GM12878 (cell line): ENCODE data around the gene MRNIP. TPM values are rescaled to one million over a fixed set of nuclear protein-coding genes. Genes with fewer than 3 reads are reported as not detected.

ENCODE experiments used
- ATAC-seq: fragments of 200-7000 bp; cut with Tn5 transposase; 3 replicates; pipeline ENCODE4 v1.9.1; 2020; ENCODE audit warnings: mild to moderate bottlenecking, moderate library complexity
- BruUV-seq: library from RNA; stranded (reverse); fragments of 400-500 nt; replicated peaks from 2 replicates; lab custom pipeline; 2021; lab: Mats Ljungman, UMichigan
- CTCF ChIA-PET: fragments of 300-600 bp; sonication (Branson Sonifier 250); formaldehyde crosslinking; extraction: SDS; loops from one replicate; lab custom pipeline; 2021; ENCODE audit warnings: inconsistent platforms; lab: Yijun Ruan, JAX
- POLR2A ChIA-PET: fragments of 350-600 bp; formaldehyde crosslinking; extraction: SDS; loops from one replicate; lab custom pipeline; 2021; ENCODE audit warnings: inconsistent platforms; lab: Charles Lee
- RAD21 ChIA-PET: fragments of 300-600 bp; sonication (Branson Sonifier 250); formaldehyde crosslinking; loops from one replicate; lab custom pipeline; 2023; ENCODE audit warnings: antibody characterized with exemption; ENCODE audit not compliant: unreplicated experiment; lab: Charles Lee
- SMC1A ChIA-PET: fragments of 300-600 bp; sonication (Branson Sonifier 250); formaldehyde crosslinking; loops from one replicate; lab custom pipeline; 2023; ENCODE audit not compliant: unreplicated experiment, uncharacterized antibody; lab: Charles Lee
- DNase-seq: peaks from one replicate; pipeline ENCODE4 v3.0.0-alpha.2; 2011; ENCODE audit warnings: low read depth, low spot score
- FAIRE-seq: peaks from 3 replicates; lab custom pipeline; 2011; peaks lifted over from hg19 to GRCh38; lab: Jason Lieb, UNC
- H2AFZ ChIP-seq: 2 replicates; pipeline ENCODE4 v1.6.0; 2011; ENCODE audit warnings: low read depth, low read length, control low read depth; ENCODE audit not compliant: control insufficient read depth
- H3K27ac ChIP-seq: 2 replicates; pipeline ENCODE4 v1.5.1; 2011; ENCODE audit warnings: control low read depth; ENCODE audit not compliant: control insufficient read depth, insufficient read depth
- H3K27me3 ChIP-seq, 2 experiments: replicated peaks in 1 of 2; 2 replicates each; pipeline versions ENCODE4 v1.6.0 to v1.6.1; 2011; ENCODE audit warnings: low read length in 1 of 2; ENCODE audit not compliant: control insufficient read depth in 2 of 2, insufficient read depth in 2 of 2
- H3K36me3 ChIP-seq, 2 experiments: 2 replicates each; pipeline ENCODE4 v1.5.1; 2011; ENCODE audit warnings: low read length in 1 of 2; ENCODE audit not compliant: control insufficient read depth in 2 of 2, insufficient read depth in 2 of 2
- H3K4me1 ChIP-seq: 2 replicates; pipeline ENCODE4 v1.6.1; 2011; ENCODE audit warnings: mild to moderate bottlenecking, low read length, moderate library complexity, mixed read lengths; ENCODE audit not compliant: control insufficient read depth, insufficient read depth
- H3K4me2 ChIP-seq: 2 replicates; pipeline ENCODE4 v1.6.0; 2011; ENCODE audit warnings: control low read depth; ENCODE audit not compliant: control insufficient read depth, insufficient read depth
- H3K4me3 ChIP-seq: fragments of 200-600 bp; sonication (generic); 2 replicates; pipeline ENCODE4 v1.5.1; 2016
- H3K79me2 ChIP-seq: 2 replicates; pipeline ENCODE4 v1.6.0; 2011; ENCODE audit warnings: low read length; ENCODE audit not compliant: control insufficient read depth, insufficient read depth
- H3K9ac ChIP-seq: 2 replicates; pipeline ENCODE4 v1.8.0; 2011; ENCODE audit warnings: low read length, control low read depth, mixed read lengths; ENCODE audit not compliant: control insufficient read depth, insufficient read depth
- H3K9me3 ChIP-seq: replicated peaks from 3 replicates; pipeline ENCODE4 v1.5.1; 2011; ENCODE audit warnings: mild to moderate bottlenecking, low read length; ENCODE audit not compliant: control insufficient read depth, insufficient read depth
- H4K20me1 ChIP-seq: 2 replicates; pipeline ENCODE4 v1.6.0; 2011; ENCODE audit not compliant: control insufficient read depth, insufficient read depth
- BACH1 ChIP-seq: fragments of 450-650 bp; IDR thresholded peaks from 2 replicates; pipeline ENCODE4 v1.6.1; 2017; ENCODE audit warnings: mild to moderate bottlenecking, borderline replicate concordance
- CBX3 ChIP-seq: fragments of 200-600 bp; sonication (generic); IDR thresholded peaks from 2 replicates; pipeline ENCODE4 v1.6.1; 2016; ENCODE audit warnings: low read depth, borderline replicate concordance
- ETV6 ChIP-seq, 2 experiments: fragments of 450-650 bp in 1 of 2; IDR thresholded peaks in 1 of 2; conservative IDR thresholded peaks in 1 of 2; 2 replicates each; pipeline ENCODE4 v1.6.1; 2014; ENCODE audit warnings: antibody characterized with exemption in 1 of 2, borderline replicate concordance in 1 of 2, low read depth in 1 of 2, mild to moderate bottlenecking in 1 of 2, moderate library complexity in 1 of 2
- FOS ChIP-seq: IDR thresholded peaks from 3 replicates; pipeline ENCODE4 v1.6.1; 2011; ENCODE audit warnings: borderline replicate concordance; ENCODE audit not compliant: insufficient read length; ENCODE audit errors: extremely low read depth
- HDGF ChIP-seq: fragments of 450-650 bp; IDR thresholded peaks from 2 replicates; pipeline ENCODE4 v1.6.1; 2016; ENCODE audit warnings: antibody characterized with exemption
- IKZF1 ChIP-seq: fragments of 450-650 bp; conservative IDR thresholded peaks from 2 replicates; pipeline ENCODE4 v1.6.1; 2017; ENCODE audit warnings: antibody characterized with exemption, mild to moderate bottlenecking
- IKZF2 ChIP-seq, 2 experiments: fragments of 450-650 bp; IDR thresholded peaks; 2 replicates each; pipeline ENCODE4 v1.6.1; 2017; ENCODE audit warnings: mild to moderate bottlenecking in 2 of 2, moderate library complexity in 2 of 2
- IRF3 ChIP-seq: fragments of 450-650 bp; IDR thresholded peaks from 2 replicates; pipeline ENCODE4 v1.6.1; 2014; ENCODE audit warnings: mild to moderate bottlenecking
- JUNB ChIP-seq: IDR thresholded peaks from 2 replicates; pipeline ENCODE4 v1.6.1; 2016; ENCODE audit warnings: antibody characterized with exemption, mild to moderate bottlenecking
- NR2F1 ChIP-seq: fragments of 450-650 bp; conservative IDR thresholded peaks from 2 replicates; pipeline ENCODE4 v1.6.1; 2017; ENCODE audit warnings: mild to moderate bottlenecking
- PAX8 ChIP-seq: fragments of 450-650 bp; IDR thresholded peaks from 2 replicates; pipeline ENCODE4 v1.6.1; 2017; ENCODE audit warnings: mild to moderate bottlenecking, moderate library complexity
- RAD21 ChIP-seq: IDR thresholded peaks from 2 replicates; pipeline ENCODE4 v1.6.1; 2011; ENCODE audit warnings: mild to moderate bottlenecking, low read depth, low read length, moderate library complexity; ENCODE audit not compliant: insufficient read depth
- RBBP5 ChIP-seq: fragments of 200-600 bp; sonication (generic); conservative IDR thresholded peaks from 2 replicates; pipeline ENCODE4 v1.6.1; 2016
- SIX5 ChIP-seq: IDR thresholded peaks from 2 replicates; pipeline ENCODE4 v1.6.1; 2011; ENCODE audit warnings: mild to moderate bottlenecking, low read depth, low read length, moderate library complexity; ENCODE audit not compliant: severe bottlenecking
- SMAD5 ChIP-seq: IDR thresholded peaks from 2 replicates; pipeline ENCODE4 v1.6.1; 2016; ENCODE audit warnings: antibody characterized with exemption, low read depth
- ZNF622 ChIP-seq: fragments of 450-650 bp; IDR thresholded peaks from 2 replicates; pipeline ENCODE4 v1.6.1; 2017; ENCODE audit warnings: mild to moderate bottlenecking, inconsistent platforms
- WGBS: methylation state at CpG from one replicate; pipeline ENCODE4 v1.1.6; 2016; ENCODE audit warnings: low lambda C conversion rate; ENCODE audit not compliant: insufficient replicate concordance, insufficient coverage; ENCODE audit errors: missing lambda C conversion rate; 5-methylcytosine and 5-hydroxymethylcytosine counted together
- in situ Hi-C: fragments of 300-500 bp; cut with MboI; formaldehyde crosslinking; loops from 9 replicates; pipeline ENCODE4 v1.14.3; 2018; ENCODE audit warnings: mixed read lengths
- intact Hi-C: fragments of 100-400 bp; cut with micrococcal nuclease; formaldehyde crosslinking; loops from one replicate; pipeline ENCODE4 v1.14.2; 2022; ENCODE audit not compliant: unreplicated experiment
- polyA plus RNA-seq, 11 experiments: library from polyadenylated mRNA; depleted of rRNA in 4 of 11; unstranded in 6 of 11; stranded (reverse) in 5 of 11; fragments of >200 nt; fragmentation: Nextera tagmentation in 4 of 11; fragmentation: Illumina TruSeq in 1 of 11; extraction: Ambion mirVana in 4 of 11; extraction: Trizol in 1 of 11; gene quantifications; 1 replicate in 1 of 11; 2 replicates in 10 of 11; pipeline versions ENCODE4 v1.2.1 to v1.2.3, GENCODE V29; 2011 to 2016; ENCODE audit warnings: inconsistent platforms in 2 of 11, missing spikeins in 2 of 11, low read depth in 1 of 11
- total RNA-seq, 4 experiments: library from RNA; depleted of rRNA in 3 of 4; stranded (reverse); fragments of >200 nt in 3 of 4; fragmentation: Illumina TruSeq in 1 of 4; extraction: Trizol in 1 of 4; gene quantifications; 2 replicates each; pipeline versions ENCODE4 v1.2.1 to v1.2.3, GENCODE V29; 2013 to 2021
- TF ChIP-seq, protein P1 (sequence below): fragments of 450-650 bp; IDR thresholded peaks from 2 replicates; pipeline ENCODE4 v1.6.1; 2017; ENCODE audit warnings: mild to moderate bottlenecking, low read depth, inconsistent platforms; ENCODE audit not compliant: poor library complexity, severe bottlenecking

Gene MRNIP
- total and polyA plus RNA-seq, 10 of the 15 experiments (the other 5 are each of a cell fraction or from before 2014, with no cell fraction given), result 2.4 to 30.4 (median 13.1) TPM

- no peaks in the 10 kb centered on the region for H3K9me3 ChIP-seq
- H3K9ac ChIP-seq, result peak overlapping the region; percentile 77
- SMC1A ChIA-PET, result no interaction called here
- ATAC-seq, result peak; percentile 9
- TF ChIP-seq FOS, result no peak
- TF ChIP-seq ZNF622, result no peak
- no peak for TF ChIP-seq ETV6 (conservative IDR thresholded peaks at IDR 0.05 in 1 of 2, IDR thresholded peaks at IDR 0.05 in 1 of 2; ENCODE audit: borderline replicate concordance in 1 of 2, low read depth in 1 of 2)
- TF ChIP-seq NR2F1, result no peak
- TF ChIP-seq RAD21, result no peak
- no peak for TF ChIP-seq IKZF2 (IDR thresholded peaks at IDR 0.05)
- TF ChIP-seq, protein P1, sequence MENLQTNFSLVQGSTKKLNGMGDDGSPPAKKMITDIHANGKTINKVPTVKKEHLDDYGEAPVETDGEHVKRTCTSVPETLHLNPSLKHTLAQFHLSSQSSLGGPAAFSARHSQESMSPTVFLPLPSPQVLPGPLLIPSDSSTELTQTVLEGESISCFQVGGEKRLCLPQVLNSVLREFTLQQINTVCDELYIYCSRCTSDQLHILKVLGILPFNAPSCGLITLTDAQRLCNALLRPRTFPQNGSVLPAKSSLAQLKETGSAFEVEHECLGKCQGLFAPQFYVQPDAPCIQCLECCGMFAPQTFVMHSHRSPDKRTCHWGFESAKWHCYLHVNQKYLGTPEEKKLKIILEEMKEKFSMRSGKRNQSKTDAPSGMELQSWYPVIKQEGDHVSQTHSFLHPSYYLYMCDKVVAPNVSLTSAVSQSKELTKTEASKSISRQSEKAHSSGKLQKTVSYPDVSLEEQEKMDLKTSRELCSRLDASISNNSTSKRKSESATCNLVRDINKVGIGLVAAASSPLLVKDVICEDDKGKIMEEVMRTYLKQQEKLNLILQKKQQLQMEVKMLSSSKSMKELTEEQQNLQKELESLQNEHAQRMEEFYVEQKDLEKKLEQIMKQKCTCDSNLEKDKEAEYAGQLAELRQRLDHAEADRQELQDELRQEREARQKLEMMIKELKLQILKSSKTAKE, result no peak
- TF ChIP-seq RBBP5, result no peak
- TF ChIP-seq BACH1, result peak; percentile 4; the same call in 1 of the 2 replicates
- no peak for TF ChIP-seq SIX5
- TF ChIP-seq IRF3, result no peak
- TF ChIP-seq HDGF, result 0 out of 2 replicates have a peak, but pooled peaks have one; percentile 58
- no peak for TF ChIP-seq IKZF1
- no peak for TF ChIP-seq SMAD5
- TF ChIP-seq CBX3, result no peak
- no peak for TF ChIP-seq PAX8
- TF ChIP-seq JUNB, result no peak
- POLR2A ChIA-PET, result interaction anchor here (0.7 to 1.4 kb wide), 3 partner anchors 13 to 126 kb away, joined by 3 to 9 read pairs (median 3); no protein-coding TSS in a partner anchor
- peak overlapping the region; percentile 78 for H3K27ac ChIP-seq
- H3K4me3 ChIP-seq, result peak overlapping the region; percentile 80
- no peak overlapping the region for H2AFZ ChIP-seq
- no peaks in the 10 kb centered on the region; a peak in 2 of 4 replicates for H3K36me3 ChIP-seq
- no peaks in the 10 kb centered on the region for H3K27me3 ChIP-seq
- RAD21 ChIA-PET, result interaction anchor here (0.5 to 1.7 kb wide), 5 partner anchors 15 to 102 kb away, joined by 3 to 6 read pairs (median 5); partner anchors contain the start of gene SQSTM1
- BruUV-seq, result TSS peak; percentile 67
- H4K20me1 ChIP-seq, result no peaks in the 10 kb centered on the region
- no peak for FAIRE-seq
- H3K79me2 ChIP-seq, result peaks cover 31% of the 10 kb centered on the region
- intact Hi-C loops (loop anchor here (2.0 to 5.0 kb wide), 2 partner anchors 54 to 102 kb away; partner anchors contain the start of genes MRNIP and TBC1D9B), in situ Hi-C loops (loop anchor here (25.0 kb wide), 1 partner anchor 1007 kb away; the partner anchor contains the start of gene MGAT1)
- H3K4me2 ChIP-seq, result peak overlapping the region; percentile 83
- CTCF ChIA-PET, result interaction anchor here (0.9 to 1.5 kb wide), 3 partner anchors 8 to 102 kb away, joined by 3 to 6 read pairs (median 4); partner anchors contain the start of gene SQSTM1
- no peak for DNase-seq
- whole genome bisulfite sequencing, result 81% methylated on average over 8 of the region's 9 CpGs
- peaks cover 16% of the 10 kb centered on the region for H3K4me1 ChIP-seq
These were observed 53.5 kb downstream of the MRNIP start for GRCh38 chr5:179805070-179805528.
